Endothelial cell of umbilical vein (primary cell): ENCODE data around the gene HUNK. TPM values are rescaled to one million over a fixed set of nuclear protein-coding genes. Genes with fewer than 3 reads are reported as not detected.

ENCODE experiments used
- BruUV-seq: library from RNA; stranded (reverse); fragments of 400-500 nt; replicated peaks from 2 replicates; lab custom pipeline; 2021; lab: Mats Ljungman, UMichigan
- CTCF ChIA-PET: fragments of 300-600, 350-600 bp; sonication (Branson Sonifier 250); formaldehyde crosslinking; loops from one replicate; lab custom pipeline; 2021; ENCODE audit warnings: antibody characterized with exemption, inconsistent platforms; lab: Charles Lee
- POLR2A ChIA-PET: fragments of 300-600, 350-600 bp; sonication (Branson Sonifier 250); formaldehyde crosslinking; loops from one replicate; lab custom pipeline; 2021; ENCODE audit warnings: antibody characterized with exemption, inconsistent platforms; lab: Charles Lee
- DNase-seq: peaks from one replicate; pipeline ENCODE4 v3.0.0-alpha.2; 2011; ENCODE audit warnings: low read depth, low spot score
- FAIRE-seq: peaks from 2 replicates; lab custom pipeline; 2011; peaks lifted over from hg19 to GRCh38; lab: Jason Lieb, UNC
- H2AFZ ChIP-seq: 2 replicates; pipeline ENCODE4 v1.6.0; 2012; ENCODE audit warnings: low read depth, low read length, control low read depth, inconsistent platforms
- H3K27ac ChIP-seq: 2 replicates; pipeline ENCODE4 v1.5.1; 2011; ENCODE audit warnings: low read depth, mild to moderate bottlenecking, control low read depth, low read length, moderate library complexity; ENCODE audit not compliant: insufficient read depth
- H3K27me3 ChIP-seq, 2 experiments: 2 replicates each; pipeline versions ENCODE4 v1.6.0 to v1.6.1; 2011; ENCODE audit warnings: low read length in 2 of 2, mixed read lengths in 1 of 2; ENCODE audit not compliant: control insufficient read depth in 2 of 2, insufficient read depth in 2 of 2
- H3K36me3 ChIP-seq, 2 experiments: 2 replicates in 1 of 2; 3 replicates in 1 of 2; pipeline ENCODE4 v1.5.1; 2011; ENCODE audit warnings: low read length in 2 of 2, mild to moderate bottlenecking in 1 of 2, moderate library complexity in 1 of 2; ENCODE audit not compliant: control insufficient read depth in 2 of 2, insufficient read depth in 2 of 2; ENCODE audit errors: extremely low read depth in 1 of 2
- H3K4me1 ChIP-seq: 3 replicates; pipeline ENCODE4 v1.5.1; 2011; ENCODE audit warnings: mild to moderate bottlenecking, low read length; ENCODE audit not compliant: control insufficient read depth, insufficient read depth; ENCODE audit errors: extremely low read depth
- H3K4me2 ChIP-seq: 2 replicates; pipeline ENCODE4 v1.6.1; 2011; ENCODE audit warnings: low read length, control low read depth, mixed read lengths; ENCODE audit not compliant: insufficient read depth
- H3K4me3 ChIP-seq, 3 experiments: fragments of 200-600 bp in 1 of 3; sonication (generic), shearing (Covaris generic) in 1 of 3; replicated peaks in 1 of 3; 2 replicates each; pipeline ENCODE4 v1.5.1; 2011 to 2016; ENCODE audit warnings: control low read depth in 3 of 3, low read length in 3 of 3, mild to moderate bottlenecking in 2 of 3, inconsistent platforms in 1 of 3, low read depth in 1 of 3, moderate library complexity in 1 of 3; ENCODE audit not compliant: insufficient read depth in 1 of 3
- H3K79me2 ChIP-seq: 2 replicates; pipeline ENCODE4 v1.6.0; 2012; ENCODE audit warnings: low read length, inconsistent platforms; ENCODE audit not compliant: control insufficient read depth, insufficient read depth
- H3K9ac ChIP-seq: replicated peaks from 2 replicates; pipeline ENCODE3; 2011; ENCODE audit warnings: low read length, control low read depth; ENCODE audit not compliant: insufficient read depth; ENCODE audit errors: extremely low read depth
- H3K9me1 ChIP-seq: replicated peaks from 3 replicates; pipeline ENCODE4 v1.6.0; 2011; ENCODE audit warnings: mild to moderate bottlenecking, low read length; ENCODE audit not compliant: control insufficient read depth, insufficient read depth; ENCODE audit errors: extremely low read depth
- H3K9me3 ChIP-seq: replicated peaks from 2 replicates; pipeline ENCODE4 v1.5.1; 2012; ENCODE audit warnings: low read length, inconsistent platforms; ENCODE audit not compliant: control insufficient read depth, insufficient read depth
- H4K20me1 ChIP-seq: replicated peaks from 2 replicates; pipeline ENCODE3; 2011; ENCODE audit warnings: mild to moderate bottlenecking, low read length; ENCODE audit not compliant: control insufficient read depth, insufficient read depth; ENCODE audit errors: extremely low read depth
- CTCF ChIP-seq, 2 donors: IDR thresholded peaks; 1 replicate in 1 of 2; 2 replicates in 1 of 2; pipeline ENCODE4 v1.5.1; 2011; ENCODE audit warnings: low read length in 2 of 2, mild to moderate bottlenecking in 2 of 2, moderate library complexity in 2 of 2, control low read depth in 1 of 2, inconsistent platforms in 1 of 2, low read depth in 1 of 2; ENCODE audit not compliant: insufficient read depth in 1 of 2; ENCODE audit errors: extremely low read depth in 1 of 2
- EZH2 ChIP-seq: IDR thresholded peaks from 2 replicates; pipeline ENCODE4 v1.6.1; 2012; ENCODE audit warnings: borderline replicate concordance, low read depth, mild to moderate bottlenecking, moderate library complexity, low read length, inconsistent platforms; ENCODE audit not compliant: severe bottlenecking
- FOS ChIP-seq: IDR thresholded peaks from 2 replicates; pipeline ENCODE4 v1.6.1; 2011; ENCODE audit warnings: mild to moderate bottlenecking, low read length, moderate library complexity, borderline replicate concordance; ENCODE audit not compliant: insufficient read depth
- GATA2 ChIP-seq: IDR thresholded peaks from 2 replicates; pipeline ENCODE4 v1.7.0; 2011; ENCODE audit warnings: low read depth, mild to moderate bottlenecking, moderate library complexity, mixed read lengths, low read length; ENCODE audit not compliant: insufficient read length, insufficient read depth
- JUN ChIP-seq: IDR thresholded peaks from 2 replicates; pipeline ENCODE4 v1.6.1; 2011; ENCODE audit warnings: borderline replicate concordance, low read depth; ENCODE audit not compliant: insufficient read length, insufficient read depth
- MAX ChIP-seq: IDR thresholded peaks from 2 replicates; pipeline ENCODE4 v1.6.1; 2011; ENCODE audit not compliant: insufficient read depth, insufficient read length
- MYC ChIP-seq: IDR thresholded peaks from one replicate; pipeline ENCODE4 v1.6.1; 2011; ENCODE audit warnings: mild to moderate bottlenecking, low read depth, low read length
- POLR2A ChIP-seq: IDR thresholded peaks from 2 replicates; pipeline ENCODE4 v1.6.1; 2012; ENCODE audit warnings: low read depth, mild to moderate bottlenecking, control low read depth, low read length
- POLR2AphosphoS5 ChIP-seq: IDR thresholded peaks from 2 replicates; pipeline ENCODE4 v1.6.1; 2012; ENCODE audit warnings: low read depth, mild to moderate bottlenecking, control low read depth, low read length, moderate library complexity; ENCODE audit not compliant: insufficient read depth
- dilution Hi-C: fragments of 300-500 bp; cut with MboI; formaldehyde crosslinking; loops from one replicate; pipeline ENCODE4 v1.15.0; 2019; ENCODE audit warnings: low sequenced_read_pairs; ENCODE audit not compliant: extremely low pct_ligation_motif_present
- intact Hi-C: fragments of 100-400 bp; cut with micrococcal nuclease; formaldehyde crosslinking; loops from one replicate; pipeline ENCODE4 v1.10.0; 2022
- polyA plus RNA-seq, 4 experiments: library from polyadenylated mRNA; depleted of rRNA in 3 of 4; stranded (reverse) in 3 of 4; unstranded in 1 of 4; fragments of >200 nt; gene quantifications; 2 replicates each; pipeline versions ENCODE4 v1.2.1 to v1.2.3, GENCODE V29; 2011 to 2012; ENCODE audit warnings: missing spikeins in 1 of 4
- total RNA-seq: library from RNA; stranded (reverse); gene quantifications from 2 replicates; pipeline ENCODE4 v1.2.3, GENCODE V29; 2021

Gene HUNK
- total and polyA plus RNA-seq, 2 donors (not counting 3 experiments of a cell fraction or from before 2014, with no cell fraction given): not detected

GRCh38 chr21:31914472-31914871 lies 41.7 kb downstream of the HUNK start:
- Histone ChIP-seq H3K4me3 (no peak overlapping the region), H3K9me3 (no peaks in the 10 kb centered on the region), H3K36me3 (no peaks in the 10 kb centered on the region), H4K20me1 (no peaks in the 10 kb centered on the region), H3K27me3 (no peaks in the 10 kb centered on the region), H3K4me1 (no peaks in the 10 kb centered on the region), H3K79me2 (no peaks in the 10 kb centered on the region), H3K27ac (no peak overlapping the region), H3K9me1 (no peaks in the 10 kb centered on the region), H3K4me2 (no peak overlapping the region), H2AFZ (no peak overlapping the region), H3K9ac (no peak overlapping the region)
- BruUV-seq: no TSS peak
- ChIA-PET POLR2A (no interaction called here), CTCF (no interaction called here)
- TF ChIP-seq POLR2A (no peak), MAX (no peak), FOS (no peak), MYC (no peak), GATA2 (no peak), CTCF (IDR thresholded peaks at IDR 0.05; ENCODE audit: extremely low read depth in 1 of 2, insufficient read depth in 1 of 2, low read depth in 1 of 2, low read length in 2 of 2) (no peak), POLR2AphosphoS5 (no peak), JUN (no peak), EZH2 (no peak)
- DNase-seq (no peak), FAIRE-seq (no peak)
- dilution Hi-C loops: no loop called here
- intact Hi-C loops: no loop called here
